MV-4-11 (cell line): ENCODE measurements around the gene DECR2.
A peak's percentile ranks its signal among the peaks of the same experiment; 100 is the strongest.
"Not testable (repeated sequence)": the region's sequence is repeated elsewhere in the genome, so short reads cannot be mapped to it uniquely, and the experiment has no call there.

ENCODE experiments used
- DNase-seq: peaks from one replicate; lab custom pipeline; 2025; lab: John Stamatoyannopoulos, UW

The DECR2 gene

DNA sequence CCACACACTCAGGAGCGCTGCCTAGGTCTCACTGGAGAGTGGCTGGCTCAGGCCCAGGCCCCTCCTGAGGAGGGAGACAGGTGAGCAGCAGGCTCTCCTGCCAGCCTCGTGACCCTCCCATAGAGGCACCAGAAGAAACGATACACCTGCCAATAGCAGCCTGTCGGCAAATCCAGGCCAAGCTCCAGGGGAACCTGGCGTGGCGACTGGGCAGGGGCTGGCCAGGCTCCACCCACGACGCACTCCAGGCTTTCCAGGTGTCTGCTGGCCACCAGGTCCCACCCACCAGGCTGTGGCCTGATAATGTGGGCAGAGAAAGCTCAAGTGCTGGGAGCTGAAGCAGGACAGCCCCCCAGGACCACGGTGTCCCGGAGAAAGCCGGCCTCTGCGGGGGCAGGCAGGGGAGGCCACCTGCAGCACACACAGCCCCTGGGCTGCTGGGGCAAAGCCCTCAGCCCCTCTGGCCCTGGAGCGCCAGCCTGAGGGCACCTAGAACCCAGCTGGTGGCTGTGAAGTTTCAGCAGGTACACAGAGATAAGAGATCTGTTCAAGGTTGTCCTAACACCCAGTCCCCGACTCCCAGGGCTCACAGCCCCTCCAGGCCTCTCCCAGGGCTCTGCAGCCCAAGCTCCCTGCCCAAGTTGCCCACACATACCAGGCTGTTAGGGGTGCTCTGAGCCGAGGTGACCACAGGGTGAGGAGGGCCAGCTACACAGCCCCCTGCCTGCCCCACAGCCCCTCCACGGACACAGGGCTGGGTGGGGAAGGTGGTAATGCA lies 22.3 kb upstream of the DECR2 start:
- DNase-seq = no peak

DNA sequence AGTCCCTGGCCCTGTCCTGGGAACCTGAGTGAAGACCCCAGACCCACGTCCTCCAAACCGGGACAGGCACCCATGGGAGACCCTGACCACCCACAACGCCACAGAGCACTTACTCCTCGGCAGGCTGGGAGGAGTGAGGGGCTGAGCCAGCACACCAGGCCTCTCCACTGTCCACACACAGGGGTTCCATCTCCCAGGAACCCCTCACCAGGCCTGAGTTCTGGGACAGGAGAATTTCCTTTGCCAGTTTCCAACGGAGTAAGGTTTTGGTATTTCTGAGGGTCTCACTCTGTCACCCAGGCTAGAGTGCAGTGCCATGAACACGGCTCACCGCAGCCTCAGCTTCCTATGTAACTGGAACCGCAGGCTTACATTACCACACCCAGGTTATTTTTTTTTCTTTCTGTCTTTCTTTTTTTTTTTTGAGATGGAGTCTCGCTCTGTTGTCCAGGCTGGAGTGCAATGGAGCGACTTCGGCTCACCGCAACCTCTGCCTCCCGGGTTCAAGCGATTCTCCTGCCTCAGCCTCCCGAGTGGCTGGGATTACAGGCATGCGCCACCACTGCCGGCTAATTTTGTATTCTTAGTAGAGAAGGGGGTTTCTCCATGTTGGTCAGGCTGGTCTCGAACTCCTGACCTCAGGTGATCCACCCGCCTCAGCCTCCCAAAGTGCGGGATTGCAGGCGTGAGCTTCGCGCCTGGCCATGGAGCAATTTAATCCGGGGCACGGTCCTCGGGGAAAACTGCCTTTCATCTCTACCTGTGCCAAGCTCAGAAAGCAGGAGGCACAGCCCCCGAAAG lies 21.5 kb upstream of the DECR2 start:
- no peak for DNase-seq

DNA sequence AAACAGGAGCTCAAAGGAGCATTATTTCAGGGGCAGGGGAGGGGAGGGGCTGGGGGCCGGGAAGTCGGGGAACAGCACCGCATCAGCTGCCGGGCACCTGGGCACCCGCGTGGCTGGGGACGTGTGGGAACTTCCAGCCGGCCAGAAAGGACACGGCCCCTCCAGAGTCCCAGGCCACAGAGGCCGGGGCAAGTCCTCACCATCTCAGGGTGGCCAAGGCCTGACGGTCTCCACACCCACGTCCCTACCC lies 21.0 kb upstream of the DECR2 start:
- DNase-seq = no peak

DNA sequence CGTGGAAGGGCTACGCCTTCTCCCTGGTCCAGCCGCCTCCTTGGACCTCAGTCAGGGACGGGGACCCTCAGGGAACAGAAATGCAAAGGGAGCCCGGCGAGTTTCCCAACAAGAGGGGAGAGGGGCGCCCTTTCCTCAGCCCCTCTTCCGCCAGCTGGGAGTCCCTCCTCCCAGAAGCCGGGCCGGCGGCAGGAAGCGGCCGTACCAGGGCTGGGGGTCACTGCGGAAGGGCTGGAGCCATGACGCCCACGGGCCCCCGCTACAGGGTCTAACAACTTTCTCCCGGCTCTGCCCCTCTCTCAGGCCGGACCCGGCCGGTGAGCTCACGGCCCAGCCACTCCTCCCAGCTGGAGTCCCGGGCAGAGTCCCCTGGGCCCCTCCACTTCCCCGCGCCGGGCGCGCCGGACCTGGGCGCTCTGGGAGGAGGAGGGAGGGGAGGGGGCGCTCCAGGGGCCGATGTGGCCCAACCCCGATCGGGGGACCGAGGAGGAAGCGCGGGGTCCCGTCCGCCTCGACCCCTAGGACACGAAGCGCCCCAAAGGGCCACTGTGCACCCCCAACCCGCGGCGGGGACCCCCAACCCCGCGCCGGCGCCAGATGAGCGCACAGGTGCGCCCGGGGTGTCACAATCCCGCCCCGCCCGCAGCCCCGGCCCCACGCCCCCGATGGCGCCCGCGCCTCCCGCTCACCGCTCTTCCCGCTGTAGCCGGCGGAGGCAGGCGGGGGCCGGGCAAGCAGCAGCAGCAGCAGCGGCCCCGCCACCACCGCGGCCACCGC lies 20.5 kb upstream of the DECR2 start:
- no peak for DNase-seq

DNA sequence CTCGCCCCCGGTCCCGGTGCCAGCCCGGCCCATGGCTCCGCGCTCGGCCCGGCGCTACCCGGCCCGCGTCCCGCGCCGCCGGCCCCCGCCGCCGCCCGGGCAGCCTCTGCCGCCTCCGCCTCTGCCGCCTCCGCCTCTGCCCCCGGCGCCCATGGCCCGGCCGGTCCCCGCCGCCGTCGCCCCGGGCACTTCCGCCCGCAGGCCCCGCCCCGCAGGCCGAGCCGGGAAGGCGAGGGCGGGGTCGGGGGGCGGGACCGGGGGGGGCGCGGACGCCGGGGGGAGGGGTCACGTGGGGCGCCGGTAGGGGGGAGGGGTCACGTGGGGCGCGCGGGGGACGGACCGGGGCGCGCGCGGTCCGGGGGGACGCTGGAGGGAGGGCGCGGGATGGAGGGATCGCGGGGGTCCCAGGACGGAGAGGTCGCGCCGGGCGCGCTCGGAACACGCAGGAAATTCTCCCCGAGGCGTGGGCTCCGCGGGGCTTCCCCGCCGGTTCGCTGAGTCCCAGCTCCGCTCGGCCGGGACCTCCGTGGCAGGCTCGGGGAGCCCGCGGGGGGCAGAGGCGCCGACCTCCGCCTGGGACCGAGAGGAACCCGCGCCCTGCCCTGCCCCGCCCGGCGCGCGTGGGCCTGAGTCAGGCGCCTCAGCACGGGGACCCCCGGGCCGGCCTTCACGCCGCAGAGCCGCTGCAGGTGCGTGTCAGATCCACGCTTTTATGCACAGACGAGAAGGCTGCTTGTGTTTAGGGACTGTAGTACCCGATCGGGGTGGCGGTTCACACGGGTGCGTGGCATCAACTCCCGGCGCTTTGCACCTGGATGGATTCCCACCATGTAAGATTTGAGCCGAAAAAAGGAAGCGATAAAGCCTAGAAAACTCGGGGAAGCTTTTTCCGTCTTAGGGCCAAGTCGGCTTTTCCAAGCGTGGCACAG lies 19.6 kb upstream of the DECR2 start, which contains the start of gene PGAP6:
Gene PGAP6, minus strand, starts transcription at position 190 of the 929 bp plus-strand sequence. Its CDS starts 157 bp downstream, at position 33.
- peak; percentile 26 for DNase-seq

DNA sequence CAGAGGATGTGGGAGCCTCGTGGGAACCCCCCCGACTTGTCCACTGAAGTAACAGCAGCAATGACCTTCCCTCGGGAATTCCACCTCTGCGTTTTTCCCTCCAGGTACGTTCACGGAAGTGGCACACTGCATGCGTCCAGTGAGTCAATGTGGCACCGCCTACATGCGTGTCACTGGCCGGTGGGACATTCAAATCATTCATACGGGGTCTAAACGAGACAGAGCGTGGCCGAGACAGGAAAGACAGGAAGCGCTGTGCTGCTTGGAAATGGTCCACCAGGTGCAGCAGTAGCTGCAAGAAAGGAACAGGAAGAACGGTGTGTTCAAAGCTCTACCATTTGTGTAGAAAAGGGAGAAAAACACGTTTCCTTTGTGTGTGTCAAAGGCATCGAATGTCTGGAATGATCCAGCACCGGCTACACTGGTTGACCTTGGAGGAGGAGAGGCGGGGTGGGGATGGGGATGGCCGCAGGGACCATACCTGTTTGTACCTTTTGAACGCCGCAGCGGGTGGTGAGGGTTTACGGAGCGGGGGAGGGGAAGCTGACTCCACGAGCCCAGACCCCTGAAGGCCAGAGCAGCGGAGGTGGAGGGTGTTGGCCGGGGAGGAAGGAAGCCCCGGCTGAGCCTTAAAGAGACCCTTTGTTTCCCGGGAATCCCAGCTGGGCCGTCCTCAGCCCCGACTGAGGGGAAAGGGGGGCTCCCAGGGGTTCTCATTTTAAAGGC lies 18.2 kb upstream of the DECR2 start:
- no peak for DNase-seq

DNA sequence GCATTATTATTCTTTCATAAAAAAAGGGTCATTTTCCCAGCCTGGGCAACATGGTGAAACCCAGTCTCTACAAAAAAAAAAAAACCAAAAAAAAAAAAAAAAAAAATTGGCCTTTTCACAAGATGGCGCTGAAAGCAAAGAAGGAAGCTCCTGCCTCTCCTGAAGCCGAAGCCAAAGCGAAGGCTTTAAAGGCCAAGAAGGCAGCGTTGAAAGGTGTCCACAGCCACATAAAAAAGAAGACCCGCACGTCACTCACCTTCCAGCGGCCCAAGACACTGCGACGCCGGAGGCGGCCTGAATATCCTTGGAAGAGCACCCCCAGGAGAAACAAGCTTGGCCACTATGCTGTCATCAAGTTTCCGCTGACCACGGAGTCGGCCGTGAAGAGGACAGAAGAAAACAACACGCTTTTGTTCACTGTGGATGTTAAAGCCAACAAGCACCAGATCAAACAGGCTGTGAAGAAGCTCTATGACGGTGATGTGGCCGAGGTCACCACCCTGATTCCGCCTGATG lies 15.0 kb upstream of the DECR2 start:
- DNase-seq = peak; percentile 37

DNA sequence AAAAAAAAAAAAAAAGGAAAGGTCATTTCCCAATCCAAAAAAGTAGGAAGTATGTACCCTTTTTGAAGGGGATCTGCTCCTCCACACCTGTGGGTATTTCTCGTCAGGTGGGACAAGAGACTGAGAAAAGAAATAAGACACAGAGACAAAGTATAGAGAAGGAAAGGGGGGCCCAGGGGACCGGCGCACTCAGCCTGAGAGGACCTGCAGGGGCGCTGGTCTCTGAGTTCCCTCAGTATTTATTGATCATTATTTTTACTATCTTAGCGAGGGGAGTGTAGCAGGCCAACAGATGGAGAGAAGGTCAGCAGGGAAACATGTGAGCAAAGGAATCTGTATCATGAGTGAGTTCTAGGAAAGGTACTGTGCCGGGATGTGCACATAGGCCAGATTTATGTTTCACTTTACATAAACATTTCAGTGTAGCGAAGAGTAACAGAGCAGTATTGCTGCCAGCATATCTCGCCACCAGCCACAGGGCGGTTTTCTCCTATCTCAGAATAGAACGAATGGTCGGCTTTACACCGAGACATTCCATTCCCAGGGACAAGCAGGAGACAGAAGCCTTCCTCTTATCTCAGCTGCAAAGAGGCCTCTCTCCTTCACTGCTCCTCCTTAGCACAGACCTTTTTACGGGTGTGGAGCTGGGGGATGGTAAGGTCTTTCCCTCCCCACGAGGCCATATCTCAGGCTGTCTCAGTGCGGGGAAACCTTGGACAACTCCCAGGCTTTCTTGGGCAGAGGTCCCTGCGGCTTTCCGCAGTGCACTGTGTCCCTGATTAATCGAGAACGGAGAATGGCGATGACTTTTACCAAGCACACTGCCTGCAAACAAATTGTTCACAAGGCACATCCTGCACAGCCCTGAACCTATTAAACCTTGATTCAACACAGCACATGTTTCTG lies 13.7 kb upstream of the DECR2 start:
- not testable (repeated sequence) for DNase-seq

DNA sequence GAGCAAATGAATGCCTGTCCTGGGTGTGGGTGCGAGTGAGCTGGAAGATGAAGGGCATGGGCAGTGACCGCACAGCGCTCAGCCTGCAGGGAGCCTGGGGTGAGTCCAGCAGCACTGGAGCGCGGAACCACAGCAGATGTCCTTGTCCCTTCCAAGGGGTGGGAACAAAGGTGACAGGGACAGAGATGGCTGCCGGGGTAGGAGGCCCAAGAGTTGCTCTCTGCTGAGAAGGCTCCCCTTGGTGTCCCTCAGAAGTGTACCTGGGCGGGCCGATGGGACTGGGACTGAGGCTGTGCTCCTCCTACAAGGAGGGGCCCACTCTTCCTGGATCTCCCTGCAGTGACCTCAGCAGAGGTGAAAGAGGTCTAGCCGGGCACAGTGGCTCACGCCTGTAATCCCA lies 12.3 kb upstream of the DECR2 start:
- DNase-seq = no peak

DNA sequence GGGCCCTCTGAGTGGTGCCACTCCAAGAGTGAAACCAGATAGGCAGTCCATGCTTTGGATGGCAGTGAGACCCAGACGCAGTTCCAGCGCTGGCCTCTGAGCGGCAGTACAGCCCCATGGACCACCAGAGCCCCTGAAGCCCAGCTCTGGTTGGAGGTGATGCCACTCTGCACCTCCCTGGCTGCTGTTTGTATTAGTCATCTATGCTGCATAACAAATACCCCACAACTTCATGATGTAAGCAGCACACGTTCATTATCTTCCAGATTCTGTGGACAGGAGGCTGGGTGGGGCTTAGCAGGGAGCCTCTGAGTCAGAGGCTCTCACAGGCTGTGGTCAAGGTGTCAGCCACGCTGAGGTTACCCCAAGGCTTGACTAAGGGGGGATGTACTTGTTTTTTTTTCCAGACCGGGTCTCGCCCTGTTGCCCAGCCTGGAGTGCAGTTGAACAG lies 9.8 kb upstream of the DECR2 start:
- peak; percentile 61 for DNase-seq

DNA sequence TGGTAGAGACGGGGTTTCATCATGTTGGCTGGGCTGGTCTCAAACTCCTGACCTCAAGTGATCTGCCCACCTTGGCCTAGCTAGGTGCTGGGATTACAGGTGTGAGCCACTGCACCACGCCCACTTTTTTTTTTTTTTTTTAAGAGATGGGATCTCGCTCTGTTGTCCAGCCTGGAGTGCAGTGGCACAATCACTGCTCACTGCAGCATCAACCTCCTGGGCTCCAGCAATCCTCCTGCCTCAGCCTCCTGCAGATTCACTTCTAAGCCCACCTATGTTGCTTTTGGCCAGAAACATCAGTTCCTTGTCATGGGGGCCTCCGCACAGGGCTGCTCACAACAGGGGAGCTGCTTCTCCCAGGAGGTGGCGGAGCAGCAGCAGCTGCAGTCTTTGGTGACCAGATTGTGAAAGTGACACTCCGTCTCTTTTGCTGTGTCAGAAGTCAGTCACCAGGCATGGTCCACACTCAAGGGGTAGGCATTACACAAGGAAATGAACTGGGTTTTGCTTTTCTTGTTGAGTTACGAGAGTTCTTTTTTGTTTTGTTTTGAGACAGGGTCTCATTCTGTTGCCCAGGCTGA lies 9.1 kb upstream of the DECR2 start:
- DNase-seq = peak; percentile 56

DNA sequence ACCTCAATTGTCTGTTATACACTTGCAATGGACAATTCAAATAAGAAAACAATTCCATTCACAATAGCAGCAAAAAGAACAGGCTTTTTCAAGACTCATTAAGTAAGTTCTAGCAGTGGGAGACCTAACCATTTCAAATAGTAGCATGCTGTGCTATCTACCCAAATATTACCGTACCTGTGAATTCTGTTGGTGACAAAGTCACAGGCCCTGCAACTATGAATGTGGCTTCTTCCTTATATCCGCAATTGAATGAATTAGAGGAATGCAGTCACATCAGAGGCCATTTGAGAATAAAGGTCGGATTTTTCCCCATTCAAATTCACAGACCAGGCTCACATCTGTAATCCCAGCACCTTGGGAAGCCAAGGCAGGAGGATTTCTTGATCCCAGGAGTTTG lies 5.5 kb upstream of the DECR2 start:
- DNase-seq = no peak

DNA sequence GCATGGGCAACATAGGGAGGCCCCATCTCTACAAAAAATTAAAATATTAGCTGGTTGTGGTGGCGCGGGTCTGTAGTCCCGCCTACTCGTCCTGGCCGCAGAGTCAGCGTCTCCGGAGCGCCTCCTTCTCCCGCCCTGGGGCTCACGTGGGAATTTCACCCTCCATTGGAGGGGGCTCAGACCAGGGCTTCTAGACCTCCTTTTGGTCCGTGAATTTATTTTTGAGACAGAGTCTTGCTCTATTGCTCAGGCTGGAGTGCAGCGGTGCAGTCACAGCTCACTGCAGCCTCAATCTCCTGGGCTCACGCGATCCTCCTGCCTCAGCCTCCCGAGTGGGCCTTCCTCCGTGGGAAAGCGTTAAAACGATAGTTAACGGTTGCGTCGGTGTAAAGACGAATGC lies 5.1 kb upstream of the DECR2 start:
- DNase-seq = peak; percentile 63

DNA sequence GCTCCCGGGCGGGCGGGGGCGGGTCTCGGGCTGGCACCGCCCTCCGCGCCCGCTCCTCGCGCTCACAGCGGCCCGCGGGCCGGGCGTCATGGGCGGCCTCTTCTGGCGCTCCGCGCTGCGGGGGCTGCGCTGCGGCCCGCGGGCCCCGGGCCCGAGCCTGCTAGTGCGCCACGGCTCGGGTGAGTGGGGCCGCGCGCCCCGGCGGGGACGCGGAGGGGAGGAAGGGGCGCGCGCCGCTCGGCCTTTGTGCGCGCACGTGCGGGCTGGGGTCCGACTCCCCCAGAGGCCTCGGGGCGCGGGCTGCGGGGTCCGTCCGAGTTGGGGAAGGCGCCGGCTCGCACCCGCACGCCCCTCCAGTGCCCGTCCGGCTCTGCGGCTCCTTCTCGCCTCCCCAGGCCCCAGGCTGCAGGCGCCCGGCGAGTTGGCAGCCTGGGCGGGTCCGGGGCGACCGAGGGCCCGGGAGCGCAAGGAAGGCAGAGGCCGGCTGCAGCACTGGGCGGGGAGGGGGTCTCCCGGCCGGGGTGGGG lies 4.5 kb upstream of the DECR2 start, which contains the start of gene NME4:
Gene NME4, plus strand, starts transcription at position 65 of the 527 bp plus-strand sequence. Its CDS starts 24 bp downstream, at position 89.
- DNase-seq = no peak

DNA sequence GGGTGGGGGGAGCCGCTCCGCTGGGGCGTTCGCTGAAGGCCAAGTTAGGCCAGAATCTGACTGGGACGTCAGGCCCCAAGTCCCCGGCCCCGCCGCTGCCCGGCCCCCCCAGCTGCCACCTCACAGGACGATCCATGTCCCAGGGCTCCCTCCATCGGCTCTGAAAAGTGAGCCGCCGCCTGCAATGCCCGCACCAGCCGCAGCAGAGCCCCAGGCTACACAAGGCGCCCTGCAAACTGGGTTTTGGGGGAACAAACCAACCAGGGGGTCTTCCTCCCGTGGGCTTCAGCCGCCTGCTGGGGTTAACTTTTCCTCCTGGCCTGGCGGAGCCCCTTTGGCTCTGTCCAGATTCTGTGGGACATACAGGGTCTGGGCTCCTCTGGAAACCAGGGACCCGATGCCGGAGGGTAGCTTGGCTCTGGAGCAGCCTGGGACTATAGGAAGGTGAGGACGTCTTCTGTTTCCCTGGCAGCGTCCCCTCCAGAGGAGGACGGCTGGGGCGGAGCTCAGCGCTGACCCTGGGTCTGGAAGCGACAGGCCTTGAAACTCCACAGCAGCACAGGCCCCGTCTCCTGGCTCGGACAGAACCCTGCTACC lies 3.9 kb upstream of the DECR2 start:
- peak; percentile 61 for DNase-seq

DNA sequence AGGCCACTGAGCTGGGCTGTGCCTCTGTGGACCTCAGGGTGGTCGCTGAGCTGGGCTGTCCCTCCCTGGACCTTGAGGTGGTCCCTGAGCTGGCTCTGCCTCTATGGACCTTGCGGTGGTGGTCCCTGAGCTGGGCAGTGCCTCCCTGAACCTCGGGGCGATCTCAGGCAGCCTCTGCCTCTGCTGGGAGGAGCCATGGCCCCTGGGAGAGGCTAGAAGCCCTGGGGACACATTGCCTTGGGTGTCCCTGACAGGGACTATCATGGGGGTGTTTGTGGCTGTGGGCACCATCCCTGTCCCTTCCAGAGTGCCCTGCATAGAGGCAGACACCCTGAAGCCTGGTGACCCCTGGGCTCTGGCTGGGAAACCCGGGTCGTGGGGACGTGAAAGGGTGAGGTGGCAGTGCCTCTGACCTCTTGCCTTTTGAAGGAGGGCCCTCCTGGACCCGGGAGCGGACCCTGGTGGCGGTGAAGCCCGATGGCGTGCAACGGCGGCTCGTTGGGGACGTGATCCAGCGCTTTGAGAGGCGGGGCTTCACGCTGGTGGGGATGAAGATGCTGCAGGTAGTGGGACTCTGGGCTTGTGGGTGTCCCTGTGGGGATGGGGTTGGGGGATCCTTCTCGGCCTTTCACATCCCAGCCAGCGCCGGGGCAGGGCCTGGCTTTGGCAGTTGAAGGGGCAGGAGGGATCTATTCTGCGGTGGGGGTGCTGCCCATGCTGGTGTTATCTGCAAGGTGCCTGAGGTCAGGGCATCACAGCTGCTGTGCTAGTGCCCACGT lies 2.9 kb upstream of the DECR2 start:
- DNase-seq = no peak

DNA sequence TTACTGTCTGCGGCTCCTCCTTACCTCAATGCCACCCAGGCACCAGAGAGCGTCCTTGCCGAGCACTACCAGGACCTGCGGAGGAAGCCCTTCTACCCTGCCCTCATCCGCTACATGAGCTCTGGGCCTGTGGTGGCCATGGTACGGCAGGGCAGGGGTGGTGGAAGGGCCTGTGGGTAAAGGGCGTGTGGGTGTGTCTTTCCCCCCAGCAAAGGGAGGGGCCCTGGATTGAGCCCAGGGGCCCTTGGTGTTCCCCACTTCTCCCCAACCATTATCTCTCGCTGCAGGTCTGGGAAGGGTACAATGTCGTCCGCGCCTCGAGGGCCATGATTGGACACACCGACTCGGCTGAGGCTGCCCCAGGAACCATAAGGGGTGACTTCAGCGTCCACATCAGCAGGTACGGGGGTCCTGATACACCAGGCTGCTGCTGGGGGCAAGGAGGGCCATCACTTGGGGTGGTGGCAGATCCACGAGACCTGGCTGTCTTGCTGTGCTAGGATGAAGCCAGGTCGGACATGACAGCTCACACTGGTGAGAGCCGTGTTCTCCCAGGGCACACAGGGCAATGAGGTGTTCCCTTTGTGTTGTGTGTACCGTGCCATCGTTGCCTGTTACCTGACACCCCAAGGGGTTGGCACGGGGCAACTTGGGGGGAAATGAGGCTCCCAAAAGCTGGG lies 2.2 kb upstream of the DECR2 start:
- no peak for DNase-seq
